AG09319 (cell line): ENCODE data around the gene LYPD6.

ENCODE experiments used
- DNase-seq: peaks from one replicate; pipeline ENCODE4 v3.0.0-alpha.2; 2010; ENCODE audit warnings: low read depth; ENCODE audit errors: extremely low read depth
- TF ChIP-seq, protein P1 (sequence below): IDR thresholded peaks from 2 replicates; pipeline ENCODE4 v1.5.1; 2011; ENCODE audit warnings: low read depth, mild to moderate bottlenecking, inconsistent platforms, low read length, moderate library complexity

LYPD6 gene

DNA sequence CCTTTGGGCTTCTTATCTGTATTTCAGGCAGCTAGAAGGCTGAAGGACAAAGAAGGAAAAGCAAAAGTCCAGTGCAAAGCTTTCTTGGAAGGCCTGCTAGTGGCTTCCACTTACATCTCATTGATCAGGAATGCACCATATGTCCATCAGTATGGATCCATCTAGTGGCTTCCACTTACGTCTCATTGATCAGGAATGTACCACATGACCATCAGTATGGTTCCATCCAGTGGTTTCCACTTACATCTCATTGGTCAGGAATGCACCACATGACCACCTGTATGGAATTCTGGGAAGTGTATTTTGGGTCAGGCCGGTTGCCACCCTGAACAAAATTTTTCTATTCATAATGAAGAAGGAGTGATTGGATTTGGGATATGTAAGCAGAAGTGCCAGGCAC lies 70.6 kb downstream of the LYPD6 start:
- no peak for DNase-seq
- TF ChIP-seq, protein P1, sequence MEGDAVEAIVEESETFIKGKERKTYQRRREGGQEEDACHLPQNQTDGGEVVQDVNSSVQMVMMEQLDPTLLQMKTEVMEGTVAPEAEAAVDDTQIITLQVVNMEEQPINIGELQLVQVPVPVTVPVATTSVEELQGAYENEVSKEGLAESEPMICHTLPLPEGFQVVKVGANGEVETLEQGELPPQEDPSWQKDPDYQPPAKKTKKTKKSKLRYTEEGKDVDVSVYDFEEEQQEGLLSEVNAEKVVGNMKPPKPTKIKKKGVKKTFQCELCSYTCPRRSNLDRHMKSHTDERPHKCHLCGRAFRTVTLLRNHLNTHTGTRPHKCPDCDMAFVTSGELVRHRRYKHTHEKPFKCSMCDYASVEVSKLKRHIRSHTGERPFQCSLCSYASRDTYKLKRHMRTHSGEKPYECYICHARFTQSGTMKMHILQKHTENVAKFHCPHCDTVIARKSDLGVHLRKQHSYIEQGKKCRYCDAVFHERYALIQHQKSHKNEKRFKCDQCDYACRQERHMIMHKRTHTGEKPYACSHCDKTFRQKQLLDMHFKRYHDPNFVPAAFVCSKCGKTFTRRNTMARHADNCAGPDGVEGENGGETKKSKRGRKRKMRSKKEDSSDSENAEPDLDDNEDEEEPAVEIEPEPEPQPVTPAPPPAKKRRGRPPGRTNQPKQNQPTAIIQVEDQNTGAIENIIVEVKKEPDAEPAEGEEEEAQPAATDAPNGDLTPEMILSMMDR, result no peak

DNA sequence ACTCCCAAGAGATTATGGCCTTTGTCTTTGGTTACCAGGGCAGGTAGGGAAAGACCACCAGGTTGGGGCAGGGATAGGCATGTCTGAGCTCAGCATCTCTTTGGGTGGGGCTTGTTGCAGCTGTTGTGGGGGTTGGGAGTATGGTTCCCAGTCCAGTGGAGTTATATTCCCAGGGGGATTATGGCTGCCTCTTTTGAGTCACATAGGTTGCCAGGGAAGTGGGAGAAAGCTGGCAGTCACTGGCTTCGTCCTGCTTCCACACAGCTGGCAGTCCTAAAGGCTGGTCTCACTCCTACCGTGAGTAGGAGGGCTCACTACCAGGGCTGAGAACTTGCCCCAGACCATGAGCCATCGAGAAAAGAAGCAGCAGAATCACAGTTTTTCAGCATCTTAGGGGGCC lies 79.1 kb downstream of the LYPD6 start:
- TF ChIP-seq, protein P1, result no peak
- DNase-seq, result no peak

- TF ChIP-seq, protein P1, result no peak
- DNase-seq, result no peak
These were observed 80.5 kb downstream of the LYPD6 start for GRCh38 chr2:149410701-149411484.

- no peak for DNase-seq
- TF ChIP-seq, protein P1, result no peak
These were observed 83.1 kb downstream of the LYPD6 start for GRCh38 chr2:149413487-149413886.

DNA sequence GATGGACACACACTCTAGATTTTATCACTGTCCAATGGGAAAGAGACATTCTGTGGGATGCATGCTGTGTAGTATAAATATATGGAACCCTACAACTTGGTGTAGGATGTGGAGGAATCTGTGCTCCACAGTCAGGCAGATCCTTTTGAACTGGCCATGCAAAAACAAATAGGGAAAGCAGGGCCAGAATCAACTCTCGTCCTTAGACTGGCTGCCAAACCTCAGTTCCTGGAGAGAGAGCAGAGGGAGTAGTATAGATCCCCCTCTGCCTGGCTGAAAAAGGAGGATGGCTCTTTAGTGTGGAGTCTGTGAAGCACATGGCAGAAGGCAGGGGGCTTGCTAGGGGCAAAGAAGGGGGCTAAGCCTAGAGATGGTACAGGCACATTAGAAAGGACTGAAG lies 84.7 kb downstream of the LYPD6 start:
- TF ChIP-seq, protein P1, result no peak
- DNase-seq, result no peak

GRCh38 chr2:149418065-149418464 lies 87.7 kb downstream of the LYPD6 start:
- no peak for DNase-seq
- TF ChIP-seq, protein P1, result no peak

GRCh38 chr2:149420053-149420963 lies 89.9 kb downstream of the LYPD6 start:
- DNase-seq, result no peak
- TF ChIP-seq, protein P1, result no peak
